ENCODE results near the gene LRP1B. TPM values are rescaled to one million over a fixed set of nuclear protein-coding genes. Genes with fewer than 3 reads are reported as not detected.

Gene LRP1B
- total and polyA plus RNA-seq, 2 of the 8 experiments (the other 6 are each of a cell fraction or from before 2014, with no cell fraction given), result 0.03 TPM; not detected in 1

- Histone ChIP-seq H3K79me1 (ENCODE audit: low read depth, low read length) (no peaks in the 10 kb centered on the region), H2BK15ac (ENCODE audit: low read length) (no peak overlapping the region), H2AFZ (ENCODE audit: low read length) (no peak overlapping the region), H3K18ac (ENCODE audit: extremely low read depth, low read length) (no peak overlapping the region), H2BK120ac (replicated peaks; ENCODE audit: low read depth, low read length) (no peak overlapping the region), H3K9me3 (ENCODE audit: insufficient read depth in 2 of 2, low read depth in 1 of 2, low read length in 1 of 2) (no peaks in the 10 kb centered on the region), H3K27me3 (replicated peaks in 1 of 4; ENCODE audit: control insufficient read depth in 3 of 4, extremely low read depth in 1 of 4, insufficient read depth in 3 of 4, low read length in 3 of 4) (no peaks in the 10 kb centered on the region), H3K4me1 (replicated peaks in 1 of 4; ENCODE audit: control insufficient read depth in 3 of 4, insufficient read depth in 4 of 4, low read length in 3 of 4) (peaks cover 0 to 5% (median 3%) of the 10 kb centered on the region in 4 experiments; a peak in 4 of 7 replicates), H3K23ac (ENCODE audit: insufficient read length) (no peak overlapping the region), H3K4me2 (ENCODE audit: insufficient read depth in 1 of 2, low read depth in 2 of 2, low read length in 2 of 2) (no peak overlapping the region), H3K4ac (replicated peaks; ENCODE audit: insufficient read length, low read depth, low read length) (no peak overlapping the region), H2BK5ac (ENCODE audit: low read depth, low read length) (no peak overlapping the region), H3K56ac (replicated peaks; ENCODE audit: insufficient read length, low read depth, low read length) (no peak overlapping the region), H4K8ac (ENCODE audit: extremely low read depth, insufficient read depth, low read length) (no peak overlapping the region), H3K14ac (ENCODE audit: insufficient read length) (no peak overlapping the region), H2AK5ac (ENCODE audit: low read depth, low read length) (no peak overlapping the region), H3K23me2 (ENCODE audit: low read depth, low read length) (no peaks in the 10 kb centered on the region), H3K79me2 (ENCODE audit: control insufficient read depth in 1 of 2, insufficient read depth in 2 of 2, low read length in 2 of 2) (no peaks in the 10 kb centered on the region), H4K5ac (ENCODE audit: insufficient read length, low read depth, low read length) (no peak overlapping the region), H2BK12ac (ENCODE audit: low read depth, low read length) (no peak overlapping the region), H4K91ac (replicated peaks; ENCODE audit: insufficient read length, low read length) (no peak overlapping the region), H2BK20ac (ENCODE audit: low read length) (no peak overlapping the region), H3K27ac (ENCODE audit: low read depth, low read length) (no peak overlapping the region), H4K20me1 (replicated peaks in 1 of 2; ENCODE audit: control insufficient read depth in 1 of 2, insufficient read depth in 2 of 2, low read length in 2 of 2) (no peaks in the 10 kb centered on the region), H3K36me3 (ENCODE audit: control insufficient read depth in 2 of 4, insufficient read depth in 4 of 4, low read length in 3 of 4) (no peaks in the 10 kb centered on the region), H3K9ac (replicated peaks in 1 of 4; ENCODE audit: extremely low read depth in 1 of 4, low read depth in 3 of 4, low read length in 3 of 4) (no peak overlapping the region), H3K4me3 (ENCODE audit: extremely low read depth in 1 of 4, insufficient read depth in 2 of 4, low read depth in 3 of 4, low read length in 4 of 4) (no peak overlapping the region)
- 95% methylated on average over 3 of the region's 3 CpGs; no CpG with 5 or more reads in 1 of the 2 experiments for WGBS, 2 experiments (ENCODE audit: extremely low coverage in 1 of 2, insufficient coverage in 1 of 2, insufficient read length in 1 of 2, insufficient replicate concordance in 2 of 2, low coverage in 1 of 2, low lambda C conversion rate in 2 of 2, missing lambda C conversion rate in 1 of 2)
- CTCF ChIA-PET (ENCODE audit: partially characterized antibody), result interaction anchor here (0.7 kb wide), 1 partner anchor 873 kb away, joined by 3 read pairs; no protein-coding TSS in a partner anchor
- DNase-seq (ENCODE audit: low read depth in 1 of 2, low spot score in 2 of 2), result no peak
- FAIRE-seq, result no peak
- POLR2A ChIA-PET (ENCODE audit: partially characterized antibody), result no interaction called here
- no peak for TF ChIP-seq CHD1 (IDR thresholded peaks at IDR 0.05; ENCODE audit: low read depth, low read length)
- TF ChIP-seq EZH2 (IDR thresholded peaks at IDR 0.05; ENCODE audit: low read depth, low read length, severe bottlenecking), result no peak
- no peak for TF ChIP-seq CBX8 (IDR thresholded peaks at IDR 0.05; ENCODE audit: borderline replicate concordance, low read depth, low read length)
- no peak for TF ChIP-seq POU5F1 (IDR thresholded peaks at IDR 0.05; ENCODE audit: low read depth, low read length)
- TF ChIP-seq TBP (IDR thresholded peaks at IDR 0.05; ENCODE audit: low read depth, low read length), result no peak
- no peak for TF ChIP-seq GTF2F1 (IDR thresholded peaks at IDR 0.05; ENCODE audit: borderline replicate concordance, low read depth, low read length)
- TF ChIP-seq SIN3A (conservative IDR thresholded peaks at IDR 0.05 in 1 of 2, IDR thresholded peaks at IDR 0.05 in 1 of 2; ENCODE audit: low read depth in 1 of 2, low read length in 2 of 2), result no peak
- no peak for TF ChIP-seq YY1 (IDR thresholded peaks at IDR 0.05; ENCODE audit: low read depth, low read length)
- no peak for TF ChIP-seq POLR2A (IDR thresholded peaks at IDR 0.05; ENCODE audit: control extremely low read depth in 1 of 2, low read depth in 2 of 2, low read length in 2 of 2)
- no peak for TF ChIP-seq CHD2 (IDR thresholded peaks at IDR 0.05; ENCODE audit: low read length)
- no peak for TF ChIP-seq GABPA (IDR thresholded peaks at IDR 0.05; ENCODE audit: borderline replicate concordance, insufficient read depth, low read length)
- no peak for TF ChIP-seq CBX5 (IDR thresholded peaks at IDR 0.05; ENCODE audit: low read depth, low read length)
- no peak for TF ChIP-seq KDM5A (IDR thresholded peaks at IDR 0.05; ENCODE audit: low read length)
- TF ChIP-seq SIRT6 (IDR thresholded peaks at IDR 0.05; ENCODE audit: low read length), result no peak
- no peak for TF ChIP-seq SAP30 (IDR thresholded peaks at IDR 0.05; ENCODE audit: insufficient read depth, insufficient replicate concordance, low read length)
- TF ChIP-seq NRF1 (IDR thresholded peaks at IDR 0.05; ENCODE audit: low read depth, low read length), result no peak
These were observed 325.5 kb downstream of the LRP1B start for GRCh38 chr2:141805302-141805701.

All from H1 (cell line).